ENCODE measurements around the gene TUBA4A. TPM values are rescaled to one million over a fixed set of nuclear protein-coding genes. Genes with fewer than 3 reads are reported as not detected.

TUBA4A gene
- total RNA-seq, 1 donor from 2014 or later = 45.4 TPM

DNA sequence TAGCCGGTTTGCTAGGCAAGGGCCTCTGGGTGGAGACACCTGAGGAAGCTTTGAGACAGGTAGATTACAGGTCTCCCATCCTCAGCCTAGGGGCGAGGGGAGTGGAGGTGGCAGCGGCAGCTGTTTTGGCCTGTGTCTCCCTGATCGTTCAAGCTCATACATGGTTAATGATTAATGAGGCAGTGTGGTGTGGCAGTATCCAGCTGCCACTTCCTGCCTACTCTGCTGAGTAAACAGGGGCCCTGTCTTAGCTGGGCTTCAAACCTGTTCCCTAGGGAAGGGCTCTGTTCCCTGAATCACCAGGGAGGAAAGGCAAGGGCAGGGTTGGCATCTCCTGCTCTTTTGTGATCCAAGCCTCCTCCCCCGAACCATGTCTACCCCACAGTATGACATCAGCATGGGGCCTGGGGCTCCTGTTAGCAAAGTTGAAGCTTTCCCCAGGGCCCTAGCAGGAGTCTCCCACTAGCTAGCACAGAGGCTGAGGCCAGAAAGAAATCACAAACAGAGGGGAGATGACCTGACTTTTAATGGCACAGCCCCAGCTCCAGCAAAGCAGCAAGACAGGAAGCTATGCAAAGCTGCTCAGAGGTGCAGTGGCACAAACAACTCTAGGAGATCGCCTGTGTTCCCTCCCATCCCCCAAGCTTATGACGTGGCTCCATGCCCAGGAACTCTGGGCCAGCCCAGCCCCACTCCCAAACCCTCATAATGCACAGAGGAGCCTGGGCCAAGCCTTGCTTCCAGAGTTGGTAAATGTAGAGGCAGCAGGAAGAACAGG, 4.3 kb downstream of the TUBA4A start:
- ATAC-seq (peak; percentile 58), DNase-seq (peak; percentile 89)
- Histone ChIP-seq H3K4me1 (peaks cover 69% of the 10 kb centered on the region), H3K27me3 (no peaks in the 10 kb centered on the region), H3K9me3 (no peaks in the 10 kb centered on the region), H3K4me3 (peak overlapping the region; percentile 36), H3K36me3 (peaks cover 19% of the 10 kb centered on the region), H3K27ac (peak overlapping the region; percentile 91)
- intact Hi-C loops (cut with DNase I) = no loop called here
- TF ChIP-seq, protein P1, sequence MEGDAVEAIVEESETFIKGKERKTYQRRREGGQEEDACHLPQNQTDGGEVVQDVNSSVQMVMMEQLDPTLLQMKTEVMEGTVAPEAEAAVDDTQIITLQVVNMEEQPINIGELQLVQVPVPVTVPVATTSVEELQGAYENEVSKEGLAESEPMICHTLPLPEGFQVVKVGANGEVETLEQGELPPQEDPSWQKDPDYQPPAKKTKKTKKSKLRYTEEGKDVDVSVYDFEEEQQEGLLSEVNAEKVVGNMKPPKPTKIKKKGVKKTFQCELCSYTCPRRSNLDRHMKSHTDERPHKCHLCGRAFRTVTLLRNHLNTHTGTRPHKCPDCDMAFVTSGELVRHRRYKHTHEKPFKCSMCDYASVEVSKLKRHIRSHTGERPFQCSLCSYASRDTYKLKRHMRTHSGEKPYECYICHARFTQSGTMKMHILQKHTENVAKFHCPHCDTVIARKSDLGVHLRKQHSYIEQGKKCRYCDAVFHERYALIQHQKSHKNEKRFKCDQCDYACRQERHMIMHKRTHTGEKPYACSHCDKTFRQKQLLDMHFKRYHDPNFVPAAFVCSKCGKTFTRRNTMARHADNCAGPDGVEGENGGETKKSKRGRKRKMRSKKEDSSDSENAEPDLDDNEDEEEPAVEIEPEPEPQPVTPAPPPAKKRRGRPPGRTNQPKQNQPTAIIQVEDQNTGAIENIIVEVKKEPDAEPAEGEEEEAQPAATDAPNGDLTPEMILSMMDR (IDR thresholded peaks at IDR 0.05) = no peak

DNA sequence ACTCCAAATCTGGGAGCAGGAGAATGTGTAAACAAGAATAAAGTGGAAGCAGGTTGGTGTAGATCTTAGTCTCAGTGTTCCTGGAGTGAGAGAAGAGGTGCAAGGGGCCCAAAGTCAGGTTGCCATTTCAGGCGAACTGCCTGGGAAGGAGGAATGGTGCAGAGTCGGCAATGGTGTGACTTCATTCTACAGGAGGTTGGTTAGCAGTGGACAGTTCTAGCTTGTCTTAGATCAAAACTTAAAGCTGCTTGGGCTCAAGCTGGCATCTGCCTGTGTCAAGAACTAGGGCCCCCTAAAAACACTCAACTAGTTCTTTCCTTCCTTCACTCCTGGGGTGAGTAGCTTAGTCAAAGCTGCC, 4.9 kb downstream of the TUBA4A start:
- TF ChIP-seq, protein P1 (IDR thresholded peaks at IDR 0.05) = no peak
- Histone ChIP-seq H3K9me3 (no peaks in the 10 kb centered on the region), H3K27ac (peak overlapping the region; percentile 91), H3K27me3 (no peaks in the 10 kb centered on the region), H3K4me3 (peak overlapping the region; percentile 36), H3K4me1 (peaks cover 68% of the 10 kb centered on the region), H3K36me3 (peaks cover 19% of the 10 kb centered on the region)
- no peak for ATAC-seq
- intact Hi-C loops (cut with DNase I) = no loop called here
- DNase-seq = no peak

DNA sequence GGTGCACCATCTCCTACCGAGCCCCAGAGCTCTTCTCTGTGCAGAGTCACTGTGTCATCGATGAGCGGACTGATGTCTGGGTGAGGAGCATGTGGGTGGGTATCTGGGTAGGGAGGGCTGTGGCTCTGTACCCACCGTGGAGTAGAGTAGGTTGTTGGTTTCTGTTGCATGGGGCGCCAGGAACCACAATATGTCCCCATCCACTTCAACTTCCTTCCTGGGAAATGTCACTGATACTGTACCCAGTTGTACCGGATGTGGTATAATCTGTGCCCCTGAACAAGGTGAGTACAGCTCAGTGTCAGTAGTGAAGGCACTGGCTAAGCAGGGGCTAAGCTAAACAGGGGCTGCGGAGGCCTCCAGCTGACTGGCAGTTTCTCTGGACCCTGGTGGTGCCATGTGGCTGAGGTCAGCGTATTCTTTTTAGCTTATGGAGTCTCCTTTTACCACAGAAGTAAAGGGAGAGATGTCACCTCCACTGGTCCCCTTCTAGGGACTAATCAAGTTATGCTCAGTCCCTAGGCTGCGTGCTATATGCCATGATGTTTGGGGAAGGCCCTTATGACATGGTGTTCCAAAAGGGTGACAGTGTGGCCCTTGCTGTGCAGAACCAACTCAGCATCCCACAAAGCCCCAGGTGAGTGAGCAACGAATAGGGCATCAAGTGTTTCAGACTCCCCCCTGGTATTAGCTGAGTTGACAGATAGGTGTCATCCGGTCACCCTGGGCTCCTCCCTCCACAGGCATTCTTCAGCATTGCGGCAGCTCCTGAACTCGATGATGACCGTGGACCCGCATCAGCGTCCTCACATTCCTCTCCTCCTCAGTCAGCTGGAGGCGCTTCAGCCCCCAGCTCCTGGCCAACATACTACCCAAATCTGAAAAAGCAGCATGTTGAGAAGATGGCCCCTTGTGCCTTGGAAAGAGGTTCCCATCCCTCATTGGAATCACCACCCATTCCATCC, 5.8 kb downstream of the TUBA4A start:
- DNase-seq (no peak), ATAC-seq (peak; percentile 1)
- TF ChIP-seq, protein P1 (IDR thresholded peaks at IDR 0.05) = no peak
- Histone ChIP-seq H3K9me3 (no peaks in the 10 kb centered on the region), H3K4me1 (peaks cover 68% of the 10 kb centered on the region), H3K36me3 (peaks cover 19% of the 10 kb centered on the region), H3K27ac (peak overlapping the region; percentile 96), H3K4me3 (no peak overlapping the region), H3K27me3 (no peaks in the 10 kb centered on the region)
- intact Hi-C loops (cut with DNase I) = no loop called here

DNA sequence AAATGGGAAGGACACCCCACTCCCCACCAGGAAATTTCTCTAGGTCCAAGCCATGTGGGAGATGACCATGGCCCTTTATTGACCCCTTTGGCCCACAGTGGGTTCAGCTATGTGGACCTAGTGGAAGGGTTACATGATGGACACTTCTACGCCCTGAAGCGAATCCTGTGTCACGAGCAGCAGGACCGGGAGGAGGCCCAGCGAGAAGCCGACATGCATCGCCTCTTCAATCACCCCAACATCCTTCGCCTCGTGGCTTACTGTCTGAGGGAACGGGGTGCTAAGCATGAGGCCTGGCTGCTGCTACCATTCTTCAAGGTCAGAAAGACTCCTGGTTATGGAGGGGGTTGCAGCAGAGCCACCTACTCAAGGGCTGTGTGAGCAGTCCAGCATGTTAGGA, 7.2 kb downstream of the TUBA4A start:
- intact Hi-C loops (cut with DNase I) = no loop called here
- Histone ChIP-seq H3K27me3 (no peaks in the 10 kb centered on the region), H3K4me1 (peaks cover 56% of the 10 kb centered on the region), H3K4me3 (peak overlapping the region; percentile 98), H3K27ac (peak overlapping the region; percentile 96), H3K36me3 (peaks cover 19% of the 10 kb centered on the region), H3K9me3 (no peaks in the 10 kb centered on the region)
- TF ChIP-seq, protein P1 (IDR thresholded peaks at IDR 0.05) = no peak
- ATAC-seq (no peak), DNase-seq (no peak)

DNA sequence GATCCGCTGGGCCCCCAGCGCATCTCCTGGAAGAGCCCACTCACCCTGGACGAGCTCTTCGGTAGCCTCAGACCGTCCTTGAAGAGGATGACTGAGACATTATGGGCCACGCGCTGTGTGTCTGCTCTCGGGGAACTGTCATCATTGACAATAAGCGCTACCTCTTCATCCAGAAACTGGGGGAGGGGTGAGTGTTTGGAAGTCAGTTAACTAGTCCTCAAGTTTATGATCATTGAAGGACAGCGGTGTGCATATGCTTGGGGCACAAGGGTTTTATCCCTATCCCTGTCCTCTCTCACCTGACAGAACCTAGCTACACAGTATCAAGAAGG, 7.9 kb downstream of the TUBA4A start:
- Histone ChIP-seq H3K4me3 (peak overlapping the region; percentile 98), H3K4me1 (peaks cover 56% of the 10 kb centered on the region), H3K27me3 (no peaks in the 10 kb centered on the region), H3K36me3 (peaks cover 19% of the 10 kb centered on the region), H3K27ac (peak overlapping the region; percentile 96), H3K9me3 (no peaks in the 10 kb centered on the region)
- ATAC-seq (no peak), DNase-seq (no peak)
- TF ChIP-seq, protein P1 (IDR thresholded peaks at IDR 0.05) = no peak
- intact Hi-C loops (cut with DNase I) = no loop called here

Measured in upper lobe of right lung (tissue), 1 donor.